WTC11 (cell line): ENCODE data around the gene CTNNA1. TPM values are rescaled to one million over a fixed set of nuclear protein-coding genes. Genes with fewer than 3 reads are reported as not detected.

Source experiments
- ATAC-seq: fragments of 200-7000 bp; cut with Tn5 transposase; 2 replicates; pipeline ENCODE4 v1.10.0; 2021; ENCODE audit warnings: mild to moderate bottlenecking, moderate library complexity
- CTCF ChIA-PET: fragments of 300-600 bp; sonication (Branson Sonifier 250); formaldehyde crosslinking; loops from one replicate; lab custom pipeline; 2021; ENCODE audit warnings: antibody characterized with exemption; lab: Charles Lee
- POLR2A ChIA-PET: fragments of 350-600 bp; sonication (Branson Sonifier 250); formaldehyde crosslinking; loops from one replicate; lab custom pipeline; 2021; ENCODE audit warnings: antibody characterized with exemption; lab: Charles Lee
- DNase-seq: peaks from one replicate; pipeline ENCODE4 v3.0.0; 2021; ENCODE audit warnings: low spot score
- H3K27ac Mint-ChIP-seq: 2 replicates; pipeline ENCODE4 v1.8.0; 2021; ENCODE audit warnings: mixed read lengths
- H3K27me3 Mint-ChIP-seq: 2 replicates; pipeline ENCODE4 v1.8.0; 2021; ENCODE audit warnings: low read depth, mild to moderate bottlenecking, moderate library complexity, mixed read lengths
- H3K36me3 Mint-ChIP-seq: 2 replicates; pipeline ENCODE4 v1.8.0; 2021; ENCODE audit warnings: mixed read lengths
- H3K4me1 Mint-ChIP-seq: 2 replicates; pipeline ENCODE4 v1.8.0; 2022; ENCODE audit warnings: mixed read lengths
- H3K4me3 Mint-ChIP-seq: 2 replicates; pipeline ENCODE4 v1.8.0; 2021; ENCODE audit warnings: mild to moderate bottlenecking, moderate library complexity, mixed read lengths
- H3K9me3 Mint-ChIP-seq: 2 replicates; pipeline ENCODE4 v1.8.0; 2021; ENCODE audit warnings: mixed read lengths
- AFF4 ChIP-seq: sonication (generic); formaldehyde crosslinking; IDR thresholded peaks from 2 replicates; pipeline ENCODE4 v1.8.1; 2023; ENCODE audit warnings: mild to moderate bottlenecking, missing genetic modification reagents, borderline replicate concordance
- ATF1 ChIP-seq: sonication (generic); formaldehyde crosslinking; IDR thresholded peaks from 2 replicates; pipeline ENCODE4 v1.8.1; 2023; ENCODE audit warnings: mild to moderate bottlenecking, moderate library complexity, missing genetic modification reagents
- CREB1 ChIP-seq: sonication (generic); formaldehyde crosslinking; IDR thresholded peaks from 2 replicates; pipeline ENCODE4 v1.8.0; 2023; ENCODE audit warnings: mild to moderate bottlenecking, missing genetic modification reagents
- E2F4 ChIP-seq: sonication (generic); formaldehyde crosslinking; IDR thresholded peaks from 2 replicates; pipeline ENCODE4 v1.8.1; 2022; ENCODE audit warnings: low read depth, mild to moderate bottlenecking, moderate library complexity, missing genetic modification reagents, borderline replicate concordance
- E2F5 ChIP-seq: sonication (generic); formaldehyde crosslinking; IDR thresholded peaks from 2 replicates; pipeline ENCODE4 v1.8.1; 2022; ENCODE audit warnings: mild to moderate bottlenecking, moderate library complexity, missing genetic modification reagents
- ERG ChIP-seq: fragments of 250-450 bp; sonication (Bioruptor Pico); IDR thresholded peaks from 2 replicates; pipeline ENCODE4 v1.8.0; 2021; ENCODE audit warnings: mild to moderate bottlenecking
- IRF2 ChIP-seq: sonication (generic); formaldehyde crosslinking; IDR thresholded peaks from 2 replicates; pipeline ENCODE4 v1.8.0; 2022; ENCODE audit warnings: low read depth, missing genetic modification reagents, borderline replicate concordance
- JAZF1 ChIP-seq: fragments of 250-450 bp; sonication (Bioruptor Pico); IDR thresholded peaks from 2 replicates; pipeline ENCODE4 v1.9.0; 2021; ENCODE audit warnings: moderate library complexity, mild to moderate bottlenecking, inconsistent platforms
- NFE2L1 ChIP-seq: sonication (generic); formaldehyde crosslinking; IDR thresholded peaks from 2 replicates; pipeline ENCODE4 v1.8.1; 2023; ENCODE audit warnings: missing genetic modification reagents
- NR1H2 ChIP-seq: sonication (generic); formaldehyde crosslinking; IDR thresholded peaks from 2 replicates; pipeline ENCODE4 v1.9.0; 2021; ENCODE audit warnings: mild to moderate bottlenecking, moderate library complexity, missing genetic modification reagents
- SMAD3 ChIP-seq: sonication (generic); formaldehyde crosslinking; IDR thresholded peaks from 2 replicates; pipeline ENCODE4 v1.8.0; 2022; ENCODE audit warnings: missing genetic modification reagents, mild to moderate bottlenecking, borderline replicate concordance
- SOX15 ChIP-seq: fragments of 250-450 bp; sonication (Bioruptor Pico); IDR thresholded peaks from 2 replicates; pipeline ENCODE4 v1.9.0; 2021; ENCODE audit warnings: mild to moderate bottlenecking
- TP53 ChIP-seq: sonication (generic); formaldehyde crosslinking; IDR thresholded peaks from 2 replicates; pipeline ENCODE4 v1.8.1; 2023; ENCODE audit warnings: mild to moderate bottlenecking, missing genetic modification reagents
- ZBTB21 ChIP-seq: sonication (generic); formaldehyde crosslinking; IDR thresholded peaks from 2 replicates; pipeline ENCODE4 v1.8.1; 2023; ENCODE audit warnings: mild to moderate bottlenecking, missing genetic modification reagents, borderline replicate concordance
- ZNF512 ChIP-seq: sonication (generic); formaldehyde crosslinking; IDR thresholded peaks from 2 replicates; pipeline ENCODE4 v1.8.1; 2022; ENCODE audit warnings: missing genetic modification reagents, borderline replicate concordance
- ZNF532 ChIP-seq: fragments of 250-450 bp; sonication (Bioruptor Pico); IDR thresholded peaks from 2 replicates; pipeline ENCODE4 v1.9.0; 2021; ENCODE audit warnings: mild to moderate bottlenecking, borderline replicate concordance
- total RNA-seq: library from RNA; stranded (reverse); gene quantifications from 3 replicates; pipeline ENCODE4 v1.2.3, GENCODE V29; 2021
- TF ChIP-seq, protein P1 (sequence below): fragments of 200-600 bp; IDR thresholded peaks from 2 replicates; pipeline ENCODE4 v1.8.0; 2022; ENCODE audit warnings: antibody characterized with exemption
- TF ChIP-seq, protein P2 (sequence below): sonication (generic); formaldehyde crosslinking; IDR thresholded peaks from 2 replicates; pipeline ENCODE4 v1.8.1; 2023; ENCODE audit warnings: mild to moderate bottlenecking, missing genetic modification reagents

The CTNNA1 gene
- total RNA-seq, 1 experiment from 2014 or later: 309 TPM

- no peak for TF ChIP-seq ZNF512
- TF ChIP-seq NFE2L1 (CRISPR knock-in tag): no peak
- no peak for TF ChIP-seq SMAD3 (CRISPR knock-in tag)
- no peak for TF ChIP-seq CREB1
- TF ChIP-seq E2F4 (CRISPR knock-in tag): no peak
- no peak for TF ChIP-seq IRF2 (CRISPR knock-in tag)
- TF ChIP-seq ERG: no peak
- TF ChIP-seq, protein P1, sequence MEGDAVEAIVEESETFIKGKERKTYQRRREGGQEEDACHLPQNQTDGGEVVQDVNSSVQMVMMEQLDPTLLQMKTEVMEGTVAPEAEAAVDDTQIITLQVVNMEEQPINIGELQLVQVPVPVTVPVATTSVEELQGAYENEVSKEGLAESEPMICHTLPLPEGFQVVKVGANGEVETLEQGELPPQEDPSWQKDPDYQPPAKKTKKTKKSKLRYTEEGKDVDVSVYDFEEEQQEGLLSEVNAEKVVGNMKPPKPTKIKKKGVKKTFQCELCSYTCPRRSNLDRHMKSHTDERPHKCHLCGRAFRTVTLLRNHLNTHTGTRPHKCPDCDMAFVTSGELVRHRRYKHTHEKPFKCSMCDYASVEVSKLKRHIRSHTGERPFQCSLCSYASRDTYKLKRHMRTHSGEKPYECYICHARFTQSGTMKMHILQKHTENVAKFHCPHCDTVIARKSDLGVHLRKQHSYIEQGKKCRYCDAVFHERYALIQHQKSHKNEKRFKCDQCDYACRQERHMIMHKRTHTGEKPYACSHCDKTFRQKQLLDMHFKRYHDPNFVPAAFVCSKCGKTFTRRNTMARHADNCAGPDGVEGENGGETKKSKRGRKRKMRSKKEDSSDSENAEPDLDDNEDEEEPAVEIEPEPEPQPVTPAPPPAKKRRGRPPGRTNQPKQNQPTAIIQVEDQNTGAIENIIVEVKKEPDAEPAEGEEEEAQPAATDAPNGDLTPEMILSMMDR: no peak
- no peak for TF ChIP-seq ZNF532 (CRISPR knock-in tag)
- no peak for TF ChIP-seq JAZF1 (CRISPR knock-in tag)
- TF ChIP-seq, all 79 proteins: peak for 0
These were observed 173.0 kb downstream of the CTNNA1 start (continued) for GRCh38 chr5:138926257-138926656.

- ATAC-seq (no peak), DNase-seq (no peak)
- peaks cover 55% of the 10 kb centered on the region for H3K36me3 Mint-ChIP-seq
- ChIA-PET CTCF (no interaction called here), POLR2A (no interaction called here)
- peaks cover 4% of the 10 kb centered on the region for H3K4me1 Mint-ChIP-seq
- H3K27me3 Mint-ChIP-seq: no peaks in the 10 kb centered on the region
- no peak overlapping the region for H3K4me3 Mint-ChIP-seq
- peak overlapping the region; percentile 18 for H3K27ac Mint-ChIP-seq
- no peaks in the 10 kb centered on the region for H3K9me3 Mint-ChIP-seq
- TF ChIP-seq, protein P2, sequence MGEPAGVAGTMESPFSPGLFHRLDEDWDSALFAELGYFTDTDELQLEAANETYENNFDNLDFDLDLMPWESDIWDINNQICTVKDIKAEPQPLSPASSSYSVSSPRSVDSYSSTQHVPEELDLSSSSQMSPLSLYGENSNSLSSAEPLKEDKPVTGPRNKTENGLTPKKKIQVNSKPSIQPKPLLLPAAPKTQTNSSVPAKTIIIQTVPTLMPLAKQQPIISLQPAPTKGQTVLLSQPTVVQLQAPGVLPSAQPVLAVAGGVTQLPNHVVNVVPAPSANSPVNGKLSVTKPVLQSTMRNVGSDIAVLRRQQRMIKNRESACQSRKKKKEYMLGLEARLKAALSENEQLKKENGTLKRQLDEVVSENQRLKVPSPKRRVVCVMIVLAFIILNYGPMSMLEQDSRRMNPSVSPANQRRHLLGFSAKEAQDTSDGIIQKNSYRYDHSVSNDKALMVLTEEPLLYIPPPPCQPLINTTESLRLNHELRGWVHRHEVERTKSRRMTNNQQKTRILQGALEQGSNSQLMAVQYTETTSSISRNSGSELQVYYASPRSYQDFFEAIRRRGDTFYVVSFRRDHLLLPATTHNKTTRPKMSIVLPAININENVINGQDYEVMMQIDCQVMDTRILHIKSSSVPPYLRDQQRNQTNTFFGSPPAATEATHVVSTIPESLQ (CRISPR knock-in tag): no peak
- TF ChIP-seq E2F5 (CRISPR knock-in tag) (no peak), ZBTB21 (no peak), AFF4 (CRISPR knock-in tag) (no peak), ATF1 (no peak), SOX15 (CRISPR knock-in tag) (no peak), NR1H2 (CRISPR knock-in tag) (no peak), TP53 (CRISPR knock-in tag) (no peak)
These were observed 173.6 kb downstream of the CTNNA1 start for GRCh38 chr5:138926688-138927448.
